Calu3 (cell line): Measurements from ENCODE around the gene TBX2. TPM values are rescaled to one million over a fixed set of nuclear protein-coding genes. Genes with fewer than 3 reads are reported as not detected.

Source experiments
- BruUV-seq: library from RNA; stranded (reverse); fragments of 400-500 nt; replicated peaks from 2 replicates; lab custom pipeline; 2021; lab: Mats Ljungman, UMichigan
- CTCF ChIA-PET: fragments of 300-600 bp; sonication (Branson Sonifier 250); formaldehyde crosslinking; loops from one replicate; lab custom pipeline; 2022; ENCODE audit warnings: antibody characterized with exemption; lab: Charles Lee
- DNase-seq: peaks from one replicate; pipeline ENCODE4 v3.0.0; 2022
- H3K27ac Mint-ChIP-seq: one replicate; pipeline ENCODE4 v1.8.0; 2022; ENCODE audit warnings: mixed read lengths; ENCODE audit not compliant: unreplicated experiment
- H3K27me3 Mint-ChIP-seq: one replicate; pipeline ENCODE4 v1.8.0; 2022; ENCODE audit warnings: mixed read lengths; ENCODE audit not compliant: unreplicated experiment
- H3K36me3 Mint-ChIP-seq: one replicate; pipeline ENCODE4 v1.8.0; 2022; ENCODE audit warnings: mild to moderate bottlenecking, moderate library complexity, mixed read lengths; ENCODE audit not compliant: insufficient read depth, unreplicated experiment
- H3K4me1 Mint-ChIP-seq: one replicate; pipeline ENCODE4 v1.8.0; 2022; ENCODE audit warnings: mild to moderate bottlenecking, low read depth, mixed read lengths; ENCODE audit not compliant: unreplicated experiment
- H3K4me3 Mint-ChIP-seq: one replicate; pipeline ENCODE4 v1.8.0; 2022; ENCODE audit warnings: mild to moderate bottlenecking, low read depth, moderate library complexity, mixed read lengths; ENCODE audit not compliant: unreplicated experiment
- H3K9me3 Mint-ChIP-seq: one replicate; pipeline ENCODE4 v1.8.0; 2022; ENCODE audit warnings: low read depth, mixed read lengths; ENCODE audit not compliant: unreplicated experiment
- CTCF ChIP-seq: fragments of 200-600 bp; IDR thresholded peaks from one replicate; pipeline ENCODE4 v1.8.0; 2022; ENCODE audit warnings: antibody characterized with exemption; ENCODE audit not compliant: unreplicated experiment
- intact Hi-C: fragments of 100-400 bp; cut with micrococcal nuclease; formaldehyde crosslinking; loops from one replicate; pipeline ENCODE4 v1.10.0; 2022; ENCODE audit not compliant: unreplicated experiment
- total RNA-seq: library from RNA; stranded (reverse); gene quantifications from 2 replicates; pipeline ENCODE4 v1.2.3, GENCODE V29; 2022

TBX2 gene
- total RNA-seq, 1 experiment from 2014 or later: 0.14 TPM

- H3K27me3 Mint-ChIP-seq: peaks cover 44% of the 10 kb centered on the region
- H3K4me3 Mint-ChIP-seq: no peak overlapping the region
- no peak overlapping the region for H3K27ac Mint-ChIP-seq
- intact Hi-C loops: no loop called here
- H3K4me1 Mint-ChIP-seq: no peaks in the 10 kb centered on the region
- H3K36me3 Mint-ChIP-seq: no peaks in the 10 kb centered on the region
- BruUV-seq: no TSS peak
- CTCF ChIA-PET: no interaction called here
- no peak for TF ChIP-seq CTCF
- DNase-seq: no peak
- H3K9me3 Mint-ChIP-seq: no peaks in the 10 kb centered on the region
Measured at GRCh38 chr17:61422869-61423268, 23.2 kb downstream of the TBX2 start.

DNA sequence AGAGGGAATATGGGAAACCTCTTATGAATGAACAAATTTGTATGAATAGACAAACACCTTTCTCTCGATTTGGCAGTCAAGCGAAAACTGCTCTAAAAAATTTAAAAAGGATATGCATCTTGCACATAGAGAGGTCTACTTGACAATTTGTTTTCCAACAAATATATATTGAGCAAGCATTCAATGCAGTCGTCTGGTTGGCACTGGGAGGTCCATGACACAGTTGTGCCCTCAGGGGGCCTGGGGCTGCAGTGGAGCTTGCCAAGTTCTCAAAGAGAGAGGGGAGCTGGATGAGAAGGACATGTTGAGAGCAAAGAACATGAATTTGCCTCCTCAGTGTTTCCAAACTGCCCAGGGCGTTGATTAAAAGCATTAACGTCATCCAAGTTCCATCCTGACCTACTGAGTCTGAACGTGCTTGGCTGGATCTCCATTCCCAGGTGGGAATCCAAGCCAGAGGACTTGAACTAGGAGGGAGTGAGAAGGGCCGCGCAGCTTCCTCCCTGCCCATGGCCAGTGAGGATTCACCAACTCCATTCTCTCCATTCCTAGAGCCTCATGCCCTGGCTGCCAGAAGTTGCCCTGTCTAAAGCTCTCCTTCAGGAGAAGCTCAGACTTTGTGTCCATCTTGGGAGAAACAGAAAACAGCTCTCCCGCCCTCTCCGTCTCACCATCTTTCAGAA is 24.5 kb downstream of the TBX2 start:
- no TSS peak for BruUV-seq
- Mint-ChIP-seq H3K4me3 (no peak overlapping the region), H3K9me3 (no peaks in the 10 kb centered on the region), H3K27me3 (peaks cover 37% of the 10 kb centered on the region), H3K27ac (no peak overlapping the region), H3K36me3 (no peaks in the 10 kb centered on the region), H3K4me1 (no peaks in the 10 kb centered on the region)
- intact Hi-C loops: no loop called here
- DNase-seq: no peak
- CTCF ChIA-PET: no interaction called here
- no peak for TF ChIP-seq CTCF

- no peak overlapping the region for H3K27ac Mint-ChIP-seq
- H3K4me3 Mint-ChIP-seq: no peak overlapping the region
- TF ChIP-seq CTCF: no peak
- BruUV-seq: no TSS peak
- no peak for DNase-seq
- intact Hi-C loops: no loop called here
- CTCF ChIA-PET: interaction anchor here (0.7 kb wide), 1 partner anchor 135 kb away, joined by 3 read pairs; no protein-coding TSS in a partner anchor
- H3K4me1 Mint-ChIP-seq: no peaks in the 10 kb centered on the region
- H3K36me3 Mint-ChIP-seq: no peaks in the 10 kb centered on the region
- H3K27me3 Mint-ChIP-seq: peaks cover 19% of the 10 kb centered on the region
- H3K9me3 Mint-ChIP-seq: no peaks in the 10 kb centered on the region
Measured at GRCh38 chr17:61425682-61426481, 26.2 kb downstream of the TBX2 start.

DNA sequence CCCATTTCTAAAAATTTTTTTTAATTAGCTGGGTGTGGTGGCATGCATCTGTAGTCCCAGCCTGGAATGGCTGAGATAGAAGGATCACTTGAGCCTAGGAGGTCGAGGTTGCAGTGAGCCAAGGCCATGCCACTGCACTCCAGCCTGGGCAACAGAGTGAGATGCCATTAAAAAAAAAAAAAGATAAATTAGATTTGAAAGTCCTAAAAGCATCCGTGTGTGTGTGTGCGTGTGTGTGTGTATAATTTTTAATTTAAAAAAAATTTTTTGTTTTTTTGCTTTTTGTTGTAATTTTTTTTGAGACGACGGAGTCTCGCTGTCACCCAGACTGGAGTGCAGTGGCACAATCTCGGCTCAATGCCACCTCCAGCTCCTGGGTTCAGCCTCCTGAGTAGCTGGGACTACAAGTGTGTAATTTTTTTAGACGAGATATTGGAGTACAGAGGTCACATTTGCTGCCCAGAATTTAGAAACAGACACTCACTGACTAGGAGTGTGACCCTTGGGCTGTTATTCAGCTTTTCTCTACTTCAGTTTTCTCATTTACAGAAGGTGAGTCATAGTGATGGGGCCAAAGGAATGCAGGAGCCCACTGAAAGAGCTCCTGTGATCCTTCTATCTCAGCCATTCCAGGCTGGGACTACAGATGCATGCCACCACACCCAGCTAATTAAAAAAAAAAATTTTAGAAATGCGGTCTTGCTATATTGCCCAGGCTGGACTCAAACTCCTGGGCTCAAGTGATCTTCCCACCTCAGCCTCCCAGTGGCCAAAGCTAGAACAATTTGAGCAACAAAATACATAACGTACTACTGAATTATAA is 27.1 kb downstream of the TBX2 start:
- no peak for TF ChIP-seq CTCF
- no peaks in the 10 kb centered on the region for H3K9me3 Mint-ChIP-seq
- no TSS peak for BruUV-seq
- CTCF ChIA-PET: interaction anchor here (0.7 kb wide), 1 partner anchor 134 kb away, joined by 3 read pairs; no protein-coding TSS in a partner anchor
- intact Hi-C loops: no loop called here
- H3K36me3 Mint-ChIP-seq: no peaks in the 10 kb centered on the region
- no peak overlapping the region for H3K4me3 Mint-ChIP-seq
- no peak overlapping the region for H3K27ac Mint-ChIP-seq
- H3K4me1 Mint-ChIP-seq: no peaks in the 10 kb centered on the region
- DNase-seq: no peak
- peaks cover 11% of the 10 kb centered on the region for H3K27me3 Mint-ChIP-seq
